ENCODE results near the gene GALNS.

The GALNS gene

DNA sequence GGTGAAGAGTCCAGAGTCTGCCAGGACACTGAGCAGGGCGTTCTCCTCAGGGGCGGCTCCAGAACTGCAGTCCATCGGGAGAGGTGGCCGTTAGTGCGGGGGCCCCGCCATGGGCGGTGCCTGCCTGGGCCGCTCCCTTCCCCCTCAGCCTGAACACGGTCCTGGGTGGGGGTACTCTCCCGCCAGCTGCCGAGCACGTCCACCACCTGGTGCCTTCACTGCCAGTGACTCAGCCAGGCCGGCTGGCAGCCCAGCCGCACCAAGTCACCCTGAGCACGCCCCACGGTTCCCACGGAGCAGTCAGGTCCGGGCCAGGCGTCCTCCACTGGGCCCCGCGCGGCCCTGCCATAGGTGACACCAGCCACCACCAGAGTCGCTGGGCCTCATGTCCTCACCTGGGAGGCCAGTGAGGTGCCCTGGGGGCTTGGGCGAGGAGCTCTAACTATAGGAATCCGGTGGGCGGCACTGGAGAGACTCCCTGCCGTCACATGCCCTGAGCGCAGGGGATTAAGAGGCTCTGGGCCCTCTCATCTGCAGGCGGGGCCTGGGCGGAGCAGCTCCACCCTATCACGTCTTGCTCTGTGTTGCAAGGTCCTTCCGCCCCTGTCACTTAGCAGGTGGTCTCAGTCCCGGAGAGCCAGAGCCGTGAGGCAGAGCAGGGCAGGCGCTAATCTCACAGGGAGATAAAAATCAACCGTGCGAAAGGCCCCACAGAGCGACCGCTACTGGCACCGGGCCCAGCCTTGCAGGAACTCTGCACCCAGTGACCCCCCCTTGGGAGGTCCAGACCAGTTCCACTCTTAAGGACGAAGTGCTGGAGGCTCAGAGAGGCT is 86.1 kb downstream of the GALNS start:
- DNase-seq (ENCODE audit: low spot score), result no peak

DNA sequence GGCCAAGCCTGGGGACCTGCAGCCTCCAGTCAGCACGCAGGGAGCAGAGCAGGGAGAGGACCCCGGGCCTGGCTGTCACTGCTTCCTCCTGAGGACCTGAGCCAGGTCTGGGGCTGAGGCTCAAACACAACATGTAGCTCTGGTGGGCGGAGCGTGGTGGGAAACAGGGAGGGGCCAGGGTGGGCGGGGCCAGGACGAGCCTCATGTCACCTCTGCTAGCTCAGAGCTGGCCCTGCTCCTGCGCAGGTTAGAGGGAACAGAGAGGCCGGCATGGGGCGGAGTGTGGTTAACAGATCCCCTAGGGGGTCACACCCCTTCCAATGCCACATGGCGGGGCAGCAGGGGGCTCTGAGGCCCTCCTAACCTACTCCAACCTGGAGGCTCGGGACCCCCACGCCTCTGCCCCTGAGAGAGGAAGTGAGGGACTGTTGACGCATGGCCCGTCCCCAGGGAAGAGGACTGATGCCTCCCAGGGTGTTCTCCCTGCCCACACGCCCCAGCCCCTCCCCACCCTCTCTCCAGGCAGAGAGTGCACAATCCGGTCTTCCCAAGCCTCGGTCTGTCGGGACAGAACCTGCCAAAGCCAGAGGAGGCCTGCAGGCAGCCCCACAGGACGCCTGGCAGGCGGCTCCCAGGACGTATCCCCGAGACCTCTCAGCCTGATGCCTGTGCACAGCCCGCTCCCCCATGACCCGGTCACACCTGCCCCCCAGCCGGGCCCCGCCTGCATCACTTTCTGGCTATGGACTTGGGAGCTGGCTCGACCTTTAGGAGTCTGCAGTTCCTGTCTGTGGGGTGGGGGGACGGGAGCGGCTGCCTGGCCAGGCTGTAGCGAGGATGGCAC is 86.9 kb downstream of the GALNS start:
- no peak for DNase-seq (ENCODE audit: low spot score)

DNA sequence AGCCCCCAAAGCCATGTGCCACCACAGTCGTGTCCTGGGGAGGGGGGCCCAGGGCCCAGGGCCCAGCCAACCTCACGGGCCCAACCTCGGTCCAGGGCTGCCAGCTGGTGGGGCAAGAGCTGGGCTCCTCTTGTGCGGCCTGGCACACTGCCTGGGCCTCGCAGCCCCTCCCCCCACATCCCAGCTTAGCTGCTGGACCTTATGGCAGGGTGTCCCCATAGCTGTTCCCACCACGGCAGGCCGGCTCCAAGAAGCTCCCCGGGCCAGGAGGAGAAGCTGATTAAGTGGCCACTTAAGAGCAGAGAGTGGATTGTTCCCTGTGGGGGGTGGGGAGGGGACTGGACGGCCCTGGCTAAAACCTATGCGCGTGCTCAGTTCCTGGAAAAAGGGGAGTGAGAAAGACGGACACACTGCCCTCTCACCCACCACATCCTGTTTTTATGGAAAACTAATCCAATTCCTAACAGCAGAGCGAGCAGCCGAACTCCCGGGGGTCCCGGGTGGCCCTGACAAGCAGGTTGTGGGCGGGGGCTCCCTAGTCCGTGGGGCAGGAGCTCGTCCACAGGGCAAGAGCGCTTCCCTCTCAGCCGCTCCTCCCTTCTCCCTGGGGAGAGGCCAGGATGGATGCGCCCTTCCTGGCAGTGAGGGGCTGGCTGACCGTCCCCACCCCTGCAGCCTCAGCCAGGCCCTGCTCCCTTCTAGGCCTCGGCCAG is 88.5 kb downstream of the GALNS start:
- DNase-seq (ENCODE audit: low spot score), result no peak

DNA sequence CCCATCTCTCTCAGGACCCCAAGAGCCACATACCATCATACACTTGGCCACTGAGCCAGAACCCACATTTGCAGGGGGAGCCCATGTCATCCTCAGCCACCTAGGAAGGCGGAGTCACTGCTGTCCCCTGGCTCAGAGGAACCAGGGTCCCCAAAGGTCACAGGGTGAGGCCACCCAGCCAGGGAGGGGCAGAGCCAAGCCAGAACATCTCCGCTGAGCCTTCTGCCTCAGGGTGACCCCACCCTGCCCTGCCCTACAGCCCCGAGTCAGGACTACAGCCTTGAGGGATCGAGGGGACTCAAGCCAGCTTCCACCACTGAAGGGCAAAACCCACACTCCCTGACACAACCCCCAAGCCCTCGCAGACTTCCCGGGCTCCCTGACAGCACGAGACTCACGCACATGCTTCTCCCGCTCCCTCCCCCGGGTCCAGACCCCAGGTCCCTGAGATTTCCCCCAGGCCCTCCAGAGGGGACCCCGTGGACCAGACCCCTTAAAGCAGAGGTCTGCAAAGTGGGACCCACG is 89.1 kb downstream of the GALNS start:
- no peak for DNase-seq (ENCODE audit: low spot score)

DNA sequence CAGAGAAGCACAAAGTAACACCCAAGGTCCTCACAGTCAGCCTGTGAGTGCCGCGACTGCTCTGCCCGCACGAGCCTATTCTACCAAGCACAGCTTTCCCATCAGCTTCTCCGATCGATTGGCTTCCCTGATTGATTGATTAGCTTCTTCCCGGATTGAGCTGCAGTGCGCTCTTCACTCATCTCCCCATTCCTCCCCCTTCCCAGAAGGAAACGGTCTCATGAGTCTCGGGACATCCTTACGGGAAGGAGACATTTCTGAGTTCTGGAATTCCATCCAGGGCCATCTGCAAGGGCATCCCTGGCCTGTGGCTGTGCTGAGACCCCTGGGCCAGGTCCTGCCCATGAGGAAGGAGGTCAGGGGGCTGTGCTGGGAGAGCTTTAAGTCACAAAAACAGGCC is 89.8 kb downstream of the GALNS start:
- DNase-seq (ENCODE audit: low spot score), result no peak

DNA sequence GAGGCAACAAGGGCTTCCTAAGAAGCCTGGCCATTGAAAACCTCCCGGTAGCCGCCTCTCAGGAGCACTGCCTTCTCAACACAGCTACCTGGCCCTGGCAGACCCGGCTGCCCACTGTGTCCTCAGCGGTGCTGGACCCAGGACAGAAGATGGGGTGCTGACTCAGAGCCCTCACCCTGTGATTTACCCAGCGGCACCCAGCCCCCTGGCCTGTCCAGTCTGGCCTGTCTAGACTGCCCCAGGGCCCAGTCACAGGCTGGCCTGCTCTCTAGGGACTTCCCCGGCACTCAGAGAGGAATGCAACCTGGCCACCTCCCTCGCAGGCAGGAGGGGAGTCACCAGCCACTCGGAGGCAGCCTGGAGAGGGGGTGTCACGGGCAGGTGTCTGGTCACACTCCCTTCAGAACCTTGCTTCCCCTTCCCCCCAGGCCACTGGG is 91.8 kb downstream of the GALNS start:
- DNase-seq (ENCODE audit: low spot score), result no peak

DNA sequence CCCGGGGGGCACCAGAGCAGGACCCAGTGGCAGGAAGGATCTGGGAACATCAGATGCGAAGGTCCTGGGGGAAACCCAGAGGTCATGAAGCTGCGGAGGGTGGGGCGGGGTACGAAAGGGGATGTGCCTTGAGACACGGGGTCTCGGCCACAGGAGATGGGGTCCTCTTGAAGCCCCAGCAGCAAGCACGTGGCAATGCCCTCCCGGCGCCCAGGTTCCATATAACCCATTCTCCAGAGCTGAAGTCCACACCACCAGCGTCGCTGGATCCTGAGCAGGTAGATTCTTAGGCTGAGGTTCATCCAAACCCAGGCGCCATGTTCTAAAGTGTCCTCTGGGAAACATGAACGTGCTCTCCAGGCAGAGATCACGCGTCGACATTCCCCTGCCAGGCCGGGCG is 92.7 kb downstream of the GALNS start:
- no peak for DNase-seq (ENCODE audit: low spot score)

Measured in CD4-positive, alpha-beta T cell treated with Interleukin-2 at 100 ng/mL for 4 hours (primary cell).